ENCODE data around the gene HDAC1.

- TF ChIP-seq ESRRA (IDR thresholded peaks at IDR 0.05; ENCODE audit: low read length) (no peak), CREM (IDR thresholded peaks at IDR 0.05; ENCODE audit: low read depth) (no peak), TAF1 (IDR thresholded peaks at IDR 0.05; ENCODE audit: borderline replicate concordance, low read depth, low read length) (no peak), RAD21 (IDR thresholded peaks at IDR 0.05; ENCODE audit: insufficient read depth, low read depth, low read length) (no peak), FOXK2 (IDR thresholded peaks at IDR 0.05) (no peak), CREB1 (IDR thresholded peaks at IDR 0.05; ENCODE audit: low read depth) (no peak)
Observed at GRCh38 chr1:32376199-32376598, 84.3 kb downstream of the HDAC1 start.

Measured in GM12878 (cell line).